H1 (cell line): ENCODE data around the gene PDE4D. TPM values are rescaled to one million over a fixed set of nuclear protein-coding genes. Genes with fewer than 3 reads are reported as not detected.

Experiments used
- CTCF ChIA-PET: fragments of 300-600 bp; sonication (Branson Sonifier 250); formaldehyde crosslinking; loops from one replicate; lab custom pipeline; 2021; ENCODE audit not compliant: partially characterized antibody; lab: Charles Lee
- POLR2A ChIA-PET: fragments of 300-600 bp; sonication (Branson Sonifier 250); formaldehyde crosslinking; loops from one replicate; lab custom pipeline; 2021; ENCODE audit warnings: inconsistent platforms; ENCODE audit not compliant: partially characterized antibody; lab: Charles Lee
- DNase-seq, 2 experiments: peaks; one replicate each; pipeline versions ENCODE4 v3.0.0 to v3.0.0-alpha.2; 2010 to 2022; ENCODE audit warnings: low spot score in 2 of 2, low read depth in 1 of 2, mixed read lengths in 1 of 2
- FAIRE-seq: peaks from 2 replicates; lab custom pipeline; 2011; peaks lifted over from hg19 to GRCh38; lab: Jason Lieb, UNC
- H2AFZ ChIP-seq: 2 replicates; pipeline ENCODE4 v1.8.1; 2012; ENCODE audit warnings: low read length, inconsistent platforms
- H2AK5ac ChIP-seq: 2 replicates; pipeline ENCODE4 v1.6.1; 2013; ENCODE audit warnings: low read depth, low read length
- H2BK120ac ChIP-seq: replicated peaks from 2 replicates; pipeline ENCODE3; 2013; ENCODE audit warnings: low read depth, low read length, inconsistent platforms
- H2BK12ac ChIP-seq: 2 replicates; pipeline ENCODE4 v1.6.1; 2013; ENCODE audit warnings: low read depth, low read length
- H2BK15ac ChIP-seq: 2 replicates; pipeline ENCODE4 v1.6.1; 2013; ENCODE audit warnings: low read length
- H2BK20ac ChIP-seq: 2 replicates; pipeline ENCODE4 v1.6.1; 2013; ENCODE audit warnings: low read length
- H2BK5ac ChIP-seq: 2 replicates; pipeline ENCODE4 v1.6.1; 2013; ENCODE audit warnings: low read depth, low read length
- H3K14ac ChIP-seq: 2 replicates; pipeline ENCODE4 v1.6.1; 2013; ENCODE audit warnings: inconsistent platforms; ENCODE audit not compliant: insufficient read length
- H3K18ac ChIP-seq: 2 replicates; pipeline ENCODE4 v1.6.1; 2013; ENCODE audit warnings: low read length; ENCODE audit errors: extremely low read depth
- H3K23ac ChIP-seq: 2 replicates; pipeline ENCODE4 v1.6.1; 2013; ENCODE audit warnings: inconsistent platforms; ENCODE audit not compliant: insufficient read length
- H3K23me2 ChIP-seq: 2 replicates; pipeline ENCODE4 v1.6.1; 2013; ENCODE audit warnings: low read depth, low read length
- H3K27ac ChIP-seq: 2 replicates; pipeline ENCODE4 v1.6.1; 2011; ENCODE audit warnings: low read depth, low read length, inconsistent platforms
- H3K27me3 ChIP-seq, 4 experiments: replicated peaks in 1 of 4; 1 replicate in 1 of 4; 2 replicates in 3 of 4; pipeline versions ENCODE4 v1.6.1 to v1.8.1; 2011 to 2013; ENCODE audit warnings: low read length in 3 of 4, mild to moderate bottlenecking in 3 of 4, inconsistent platforms in 2 of 4, mixed read lengths in 2 of 4, moderate library complexity in 1 of 4; ENCODE audit not compliant: control insufficient read depth in 3 of 4, insufficient read depth in 3 of 4; ENCODE audit errors: extremely low read depth in 1 of 4
- H3K36me3 ChIP-seq, 4 experiments: 2 replicates each; pipeline versions ENCODE4 v1.6.1 to v1.8.1; 2011 to 2013; ENCODE audit warnings: mild to moderate bottlenecking in 4 of 4, low read length in 3 of 4, moderate library complexity in 2 of 4, control low read depth in 1 of 4, inconsistent platforms in 1 of 4; ENCODE audit not compliant: insufficient read depth in 4 of 4, control insufficient read depth in 2 of 4
- H3K4ac ChIP-seq: replicated peaks from 2 replicates; pipeline ENCODE3; 2013; ENCODE audit warnings: low read length, low read depth, mixed read lengths, inconsistent platforms; ENCODE audit not compliant: insufficient read length
- H3K4me1 ChIP-seq, 4 experiments: replicated peaks in 1 of 4; 1 replicate in 1 of 4; 2 replicates in 3 of 4; pipeline versions ENCODE4 v1.6.1 to v1.8.1; 2011 to 2013; ENCODE audit warnings: low read length in 3 of 4, inconsistent platforms in 2 of 4, mixed read lengths in 1 of 4; ENCODE audit not compliant: insufficient read depth in 4 of 4, control insufficient read depth in 3 of 4
- H3K4me2 ChIP-seq, 2 experiments: 2 replicates each; pipeline versions ENCODE4 v1.6.1 to v1.8.1; 2011 to 2013; ENCODE audit warnings: low read depth in 2 of 2, low read length in 2 of 2, control low read depth in 1 of 2, inconsistent platforms in 1 of 2, mild to moderate bottlenecking in 1 of 2; ENCODE audit not compliant: insufficient read depth in 1 of 2
- H3K4me3 ChIP-seq, 4 experiments: fragments of 200-600, 300-600 bp in 1 of 4; sonication (generic), shearing (Covaris generic), sonication (Bioruptor Twin) in 1 of 4; 2 replicates each; pipeline versions ENCODE4 v1.5.1 to v1.8.1; 2011 to 2016; ENCODE audit warnings: low read length in 4 of 4, low read depth in 3 of 4, control low read depth in 2 of 4, inconsistent platforms in 2 of 4, mild to moderate bottlenecking in 2 of 4, mixed read lengths in 1 of 4, moderate library complexity in 1 of 4; ENCODE audit not compliant: insufficient read depth in 2 of 4; ENCODE audit errors: extremely low read depth in 1 of 4
- H3K56ac ChIP-seq: replicated peaks from 2 replicates; pipeline ENCODE3; 2013; ENCODE audit warnings: low read depth, mild to moderate bottlenecking, mixed read lengths, low read length, inconsistent platforms; ENCODE audit not compliant: insufficient read length
- H3K79me1 ChIP-seq: 2 replicates; pipeline ENCODE4 v1.6.1; 2013; ENCODE audit warnings: low read depth, low read length, control low read depth
- H3K79me2 ChIP-seq, 2 experiments: 2 replicates each; pipeline versions ENCODE4 v1.6.1 to v1.8.1; 2012 to 2013; ENCODE audit warnings: low read length in 2 of 2, mild to moderate bottlenecking in 2 of 2, inconsistent platforms in 1 of 2; ENCODE audit not compliant: insufficient read depth in 2 of 2, control insufficient read depth in 1 of 2
- H3K9ac ChIP-seq, 4 experiments: replicated peaks in 1 of 4; 1 replicate in 1 of 4; 2 replicates in 3 of 4; pipeline versions ENCODE4 v1.6.1 to v1.8.1; 2011 to 2013; ENCODE audit warnings: low read depth in 3 of 4, low read length in 3 of 4, control low read depth in 2 of 4, mild to moderate bottlenecking in 2 of 4, moderate library complexity in 2 of 4, inconsistent platforms in 1 of 4; ENCODE audit errors: extremely low read depth in 1 of 4
- H3K9me3 ChIP-seq, 2 experiments: 2 replicates each; pipeline versions ENCODE4 v1.6.1 to v1.8.1; 2012 to 2013; ENCODE audit warnings: mild to moderate bottlenecking in 2 of 2, moderate library complexity in 2 of 2, control low read depth in 1 of 2, inconsistent platforms in 1 of 2, low read depth in 1 of 2, low read length in 1 of 2, mixed read lengths in 1 of 2; ENCODE audit not compliant: insufficient read depth in 2 of 2
- H4K20me1 ChIP-seq, 2 experiments: replicated peaks in 1 of 2; 2 replicates each; pipeline versions ENCODE3 to v1.8.1; 2011 to 2013; ENCODE audit warnings: inconsistent platforms in 2 of 2, low read length in 2 of 2, mild to moderate bottlenecking in 1 of 2; ENCODE audit not compliant: insufficient read depth in 2 of 2, control insufficient read depth in 1 of 2
- H4K5ac ChIP-seq: 2 replicates; pipeline ENCODE4 v1.6.1; 2013; ENCODE audit warnings: low read length, low read depth, mixed read lengths, inconsistent platforms; ENCODE audit not compliant: insufficient read length
- H4K8ac ChIP-seq: 2 replicates; pipeline ENCODE4 v1.8.0; 2013; ENCODE audit warnings: mild to moderate bottlenecking, moderate library complexity, low read length, inconsistent platforms; ENCODE audit not compliant: insufficient read depth; ENCODE audit errors: extremely low read depth
- H4K91ac ChIP-seq: replicated peaks from 2 replicates; pipeline ENCODE3; 2013; ENCODE audit warnings: low read length, mixed read lengths, inconsistent platforms; ENCODE audit not compliant: insufficient read length
- ASH2L ChIP-seq: fragments of 200-600, 300-600 bp; sonication (generic); IDR thresholded peaks from one replicate; pipeline ENCODE4 v1.7.1; 2017; ENCODE audit warnings: low read length
- CBX5 ChIP-seq: fragments of 300-800, 300-1000 bp; sonication (generic); IDR thresholded peaks from 2 replicates; pipeline ENCODE4 v1.7.1; 2016; ENCODE audit warnings: antibody characterized with exemption, low read length, low read depth
- CBX8 ChIP-seq: fragments of 300-800, 300-1000 bp; sonication (generic); IDR thresholded peaks from 2 replicates; pipeline ENCODE4 v1.7.1; 2016; ENCODE audit warnings: low read depth, low read length, borderline replicate concordance
- CHD1 ChIP-seq: IDR thresholded peaks from 2 replicates; pipeline ENCODE4 v1.6.1; 2012; ENCODE audit warnings: low read depth, low read length, improper control_type of control experiment
- EZH2 ChIP-seq: fragments of 200-600 bp; sonication (generic); IDR thresholded peaks from 2 replicates; pipeline ENCODE4 v1.7.1; 2012; ENCODE audit warnings: low read depth, mild to moderate bottlenecking, moderate library complexity, low read length, inconsistent platforms; ENCODE audit not compliant: severe bottlenecking
- GABPA ChIP-seq: IDR thresholded peaks from 2 replicates; pipeline ENCODE4 v1.6.1; 2011; ENCODE audit warnings: mild to moderate bottlenecking, low read length, moderate library complexity, borderline replicate concordance; ENCODE audit not compliant: insufficient read depth
- GTF2F1 ChIP-seq: IDR thresholded peaks from 2 replicates; pipeline ENCODE4 v1.6.1; 2012; ENCODE audit warnings: low read depth, low read length, improper control_type of control experiment, borderline replicate concordance
- POLR2AphosphoS5 ChIP-seq: IDR thresholded peaks from 2 replicates; pipeline ENCODE4 v1.6.1; 2011; ENCODE audit warnings: low read depth, low read length
- SRF ChIP-seq: IDR thresholded peaks from 2 replicates; pipeline ENCODE4 v1.6.1; 2011; ENCODE audit warnings: mild to moderate bottlenecking, low read depth, low read length, moderate library complexity
- TAF7 ChIP-seq: optimal IDR thresholded peaks from 2 replicates; pipeline ENCODE3; 2011; ENCODE audit warnings: low read depth, mild to moderate bottlenecking, inconsistent platforms, low read length, moderate library complexity, borderline replicate concordance
- USF2 ChIP-seq: IDR thresholded peaks from 2 replicates; pipeline ENCODE4 v1.6.1; 2011; ENCODE audit warnings: low read length, improper control_type of control experiment
- polyA plus RNA-seq, 7 experiments: library from polyadenylated mRNA; depleted of rRNA in 3 of 7; stranded (reverse) in 5 of 7; unstranded in 2 of 7; fragments of >200 nt in 5 of 7; fragments of 200-250 nt in 2 of 7; gene quantifications; 1 replicate in 5 of 7; 2 replicates in 1 of 7; 4 replicates in 1 of 7; pipeline versions ENCODE4 v1.2.1 to v1.2.3, GENCODE V29; 2011 to 2013; ENCODE audit warnings: missing spikeins in 2 of 7, mixed read lengths in 2 of 7
- total RNA-seq: library from RNA; stranded (reverse); fragmentation: NEBNext Ultra II Directional; extraction: Animal tissue kit (Norgen Biotek cat#: 25700); gene quantifications from 2 replicates; pipeline ENCODE4 v1.2.1, GENCODE V29; 2021
- TF ChIP-seq, protein P1 (sequence below): IDR thresholded peaks from 2 replicates; pipeline ENCODE4 v1.6.1; 2012; ENCODE audit warnings: low read length, inconsistent platforms

Gene PDE4D
- total and polyA plus RNA-seq, 2 of the 8 experiments (the other 6 are each of a cell fraction or from before 2014, with no cell fraction given), result 2.3 to 3.7 TPM

GRCh38 chr5:59001154-59001553 is 892.4 kb downstream of the PDE4D start:
- H3K27me3 ChIP-seq, result no peaks in the 10 kb centered on the region
- H3K79me2 ChIP-seq, result no peaks in the 10 kb centered on the region
- FAIRE-seq, result no peak
- no peak overlapping the region for H3K56ac ChIP-seq
- no peak overlapping the region for H3K9ac ChIP-seq
- ChIA-PET CTCF (interaction anchor here (1.0 to 14.8 kb wide), 6 partner anchors 107 to 1703 kb away, joined by 3 to 206 read pairs (median 4); no protein-coding TSS in a partner anchor), POLR2A (interaction anchor here (1.0 to 1.1 kb wide), 2 partner anchors 9 to 115 kb away, joined by 3 to 4 read pairs; no protein-coding TSS in a partner anchor)
- H2BK120ac ChIP-seq, result no peak overlapping the region
- no peak overlapping the region for H3K4me3 ChIP-seq
- DNase-seq, result no peak
- H3K4me1 ChIP-seq, result peaks cover 2 to 14% (median 10%) of the 10 kb centered on the region in 4 experiments; a peak in 6 of 7 replicates
- H3K27ac ChIP-seq, result no peak overlapping the region
- 0 out of 2 replicates have a peak overlapping the region, but pooled peaks have one; percentile 34 for H2BK20ac ChIP-seq
- no peak overlapping the region for H2BK12ac ChIP-seq
- no peak overlapping the region for H2BK15ac ChIP-seq
- H4K91ac ChIP-seq, result peak overlapping the region; percentile 7
- no peak overlapping the region; the same call in 1 of the 2 replicates for H3K18ac ChIP-seq
- no peaks in the 10 kb centered on the region for H3K23me2 ChIP-seq
- H4K20me1 ChIP-seq, result no peaks in the 10 kb centered on the region
- no peak overlapping the region for H4K5ac ChIP-seq
- no peak overlapping the region for H3K4me2 ChIP-seq
- H3K9me3 ChIP-seq, result no peaks in the 10 kb centered on the region; a peak in 1 of 4 replicates
- no peak overlapping the region for H3K14ac ChIP-seq
- H3K79me1 ChIP-seq, result no peaks in the 10 kb centered on the region
- no peak overlapping the region for H3K23ac ChIP-seq
- H2BK5ac ChIP-seq, result no peak overlapping the region
- no peak overlapping the region for H2AFZ ChIP-seq
- H2AK5ac ChIP-seq, result no peak overlapping the region
- H3K4ac ChIP-seq, result no peak overlapping the region
- H3K36me3 ChIP-seq, result no peaks in the 10 kb centered on the region
- H4K8ac ChIP-seq, result no peak overlapping the region
- no peak for TF ChIP-seq CBX5
- no peak for TF ChIP-seq EZH2
- no peak for TF ChIP-seq POLR2AphosphoS5
- TF ChIP-seq, protein P1, sequence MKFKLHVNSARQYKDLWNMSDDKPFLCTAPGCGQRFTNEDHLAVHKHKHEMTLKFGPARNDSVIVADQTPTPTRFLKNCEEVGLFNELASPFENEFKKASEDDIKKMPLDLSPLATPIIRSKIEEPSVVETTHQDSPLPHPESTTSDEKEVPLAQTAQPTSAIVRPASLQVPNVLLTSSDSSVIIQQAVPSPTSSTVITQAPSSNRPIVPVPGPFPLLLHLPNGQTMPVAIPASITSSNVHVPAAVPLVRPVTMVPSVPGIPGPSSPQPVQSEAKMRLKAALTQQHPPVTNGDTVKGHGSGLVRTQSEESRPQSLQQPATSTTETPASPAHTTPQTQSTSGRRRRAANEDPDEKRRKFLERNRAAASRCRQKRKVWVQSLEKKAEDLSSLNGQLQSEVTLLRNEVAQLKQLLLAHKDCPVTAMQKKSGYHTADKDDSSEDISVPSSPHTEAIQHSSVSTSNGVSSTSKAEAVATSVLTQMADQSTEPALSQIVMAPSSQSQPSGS, result no peak
- no peak for TF ChIP-seq GTF2F1
- TF ChIP-seq USF2, result no peak
- no peak for TF ChIP-seq CBX8
- no peak for TF ChIP-seq GABPA
- TF ChIP-seq SRF, result no peak
- TF ChIP-seq CHD1, result no peak
- TF ChIP-seq TAF7, result no peak
- no peak for TF ChIP-seq ASH2L
